SK-MEL-5 (cell line): ENCODE measurements around the gene DDX41. TPM values are rescaled to one million over a fixed set of nuclear protein-coding genes. Genes with fewer than 3 reads are reported as not detected.

ENCODE experiments used
- DNase-seq: peaks from one replicate; pipeline ENCODE4 v3.0.0-alpha.2; 2016; ENCODE audit warnings: low read depth, low spot score
- in situ Hi-C: cut with HindIII; loops from 2 replicates; pipeline ENCODE4 v1.10.0; 2016; ENCODE audit warnings: low sequenced_read_pairs, high pct_unique_total_duplicates, low pct_unique_long_range_greater_than_20kb
- total RNA-seq: library from RNA; depleted of rRNA; stranded (reverse); fragments of >200 nt; shearing (Covaris generic); gene quantifications from 2 replicates; pipeline ENCODE4 v1.2.3, GENCODE V29; 2014

The DDX41 gene
- total RNA-seq, 1 experiment from 2014 or later, result 145 TPM

- in situ Hi-C loops, result no loop called here
- peak; percentile 50 for DNase-seq
Measured at GRCh38 chr5:177507165-177507564, 9.6 kb downstream of the DDX41 start.

- in situ Hi-C loops, result no loop called here
- no peak for DNase-seq
Measured at GRCh38 chr5:177505075-177505474, 11.7 kb downstream of the DDX41 start.

- DNase-seq, result no peak
- in situ Hi-C loops, result no loop called here
Measured at GRCh38 chr5:177504086-177505056, 12.4 kb downstream of the DDX41 start.

- DNase-seq, result no peak
- in situ Hi-C loops, result no loop called here
Measured at GRCh38 chr5:177503351-177504085, 13.2 kb downstream of the DDX41 start.

DNA sequence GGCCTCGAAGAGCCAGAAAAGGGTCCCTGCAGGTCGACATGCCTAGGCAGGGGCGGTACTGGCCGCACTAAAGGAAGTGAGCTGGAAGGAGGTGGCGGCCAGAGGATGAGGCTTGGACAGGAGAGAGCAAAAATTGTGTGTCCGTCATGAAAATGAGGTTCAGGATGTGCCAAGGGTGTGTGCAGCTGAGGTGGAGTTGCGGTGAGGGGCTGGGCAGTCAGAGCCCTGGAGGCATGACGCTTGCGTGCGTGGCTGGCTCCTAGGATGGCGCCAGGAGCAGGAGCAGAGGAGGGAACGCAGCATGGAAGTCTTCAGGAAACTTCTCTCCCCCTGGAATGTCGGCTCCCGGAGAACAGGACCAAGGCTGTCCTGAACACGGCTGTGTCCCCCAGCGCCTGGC is 13.9 kb downstream of the DDX41 start:
- in situ Hi-C loops, result no loop called here
- no peak for DNase-seq

GRCh38 chr5:177501874-177502678 is 14.7 kb downstream of the DDX41 start:
- no peak for DNase-seq
- in situ Hi-C loops, result no loop called here

- peak; percentile 84 for DNase-seq
- in situ Hi-C loops, result no loop called here
Measured at GRCh38 chr5:177500685-177501522, 15.9 kb downstream of the DDX41 start.

DNA sequence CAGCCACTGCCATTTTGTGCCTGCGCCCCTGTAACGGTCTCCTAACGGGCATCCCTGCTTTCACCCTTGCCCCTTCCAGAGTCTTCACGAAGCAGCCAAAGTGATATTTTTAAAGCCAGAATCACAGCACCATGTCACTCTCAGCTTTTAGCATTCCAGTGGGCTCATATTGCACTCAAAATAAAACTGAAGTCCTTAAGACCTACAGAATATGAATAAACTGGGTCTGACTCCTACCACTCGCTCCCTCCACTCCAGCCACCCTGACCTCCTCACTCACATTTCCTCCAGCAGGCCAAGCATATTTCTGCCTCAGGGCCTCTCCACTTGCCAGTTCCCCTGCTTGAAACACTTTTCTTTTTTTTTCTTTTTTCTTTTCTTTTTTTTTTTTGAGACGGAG is 16.9 kb downstream of the DDX41 start:
- in situ Hi-C loops, result no loop called here
- DNase-seq, result no peak

DNA sequence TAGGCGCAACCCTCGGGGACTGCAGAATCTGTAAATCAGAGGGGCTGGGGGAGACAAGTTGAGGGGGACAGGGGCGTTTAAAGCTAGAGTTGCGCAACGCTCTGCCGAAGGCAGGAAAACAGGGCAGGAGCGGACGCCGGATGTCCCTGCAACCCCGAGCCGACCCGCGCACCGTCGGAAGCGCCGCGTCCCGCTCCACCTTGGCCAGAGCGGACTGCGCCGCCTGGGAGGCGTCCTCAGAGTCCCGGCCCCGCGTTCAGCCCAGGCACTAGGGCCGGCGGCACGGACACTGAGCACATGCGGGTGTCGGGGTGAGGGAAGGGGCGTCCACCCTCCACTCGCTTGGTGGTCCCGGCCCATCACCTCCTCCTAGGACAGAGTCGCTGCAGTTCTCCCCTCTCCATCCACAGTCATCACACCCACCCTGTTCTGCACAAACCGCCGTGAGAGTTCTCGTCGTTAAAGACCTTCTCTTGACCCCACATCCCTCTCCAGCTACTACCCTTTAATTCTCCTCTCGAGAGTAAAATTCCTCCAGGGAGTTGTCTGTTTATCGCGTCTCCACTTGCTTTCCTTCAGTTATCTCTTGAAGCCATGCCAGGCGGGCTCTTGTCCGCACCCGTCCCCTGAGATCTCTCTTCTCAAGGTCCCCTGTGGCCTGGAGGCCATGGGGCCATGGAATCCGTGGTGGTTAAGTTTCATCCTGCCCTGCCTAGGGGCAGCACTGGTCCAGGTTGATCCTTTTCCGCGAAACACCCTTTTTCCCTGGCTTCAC is 18.6 kb downstream of the DDX41 start:
- DNase-seq, result no peak
- in situ Hi-C loops, result no loop called here

- DNase-seq, result peak; percentile 92
- in situ Hi-C loops, result no loop called here
Measured at GRCh38 chr5:177497292-177498012, 19.3 kb downstream of the DDX41 start, which contains the start of gene PDLIM7. TSS of gene PDLIM7 (minus strand) at chr5:177497604. CDS start at chr5:177496512, 1,092 bp downstream.

DNA sequence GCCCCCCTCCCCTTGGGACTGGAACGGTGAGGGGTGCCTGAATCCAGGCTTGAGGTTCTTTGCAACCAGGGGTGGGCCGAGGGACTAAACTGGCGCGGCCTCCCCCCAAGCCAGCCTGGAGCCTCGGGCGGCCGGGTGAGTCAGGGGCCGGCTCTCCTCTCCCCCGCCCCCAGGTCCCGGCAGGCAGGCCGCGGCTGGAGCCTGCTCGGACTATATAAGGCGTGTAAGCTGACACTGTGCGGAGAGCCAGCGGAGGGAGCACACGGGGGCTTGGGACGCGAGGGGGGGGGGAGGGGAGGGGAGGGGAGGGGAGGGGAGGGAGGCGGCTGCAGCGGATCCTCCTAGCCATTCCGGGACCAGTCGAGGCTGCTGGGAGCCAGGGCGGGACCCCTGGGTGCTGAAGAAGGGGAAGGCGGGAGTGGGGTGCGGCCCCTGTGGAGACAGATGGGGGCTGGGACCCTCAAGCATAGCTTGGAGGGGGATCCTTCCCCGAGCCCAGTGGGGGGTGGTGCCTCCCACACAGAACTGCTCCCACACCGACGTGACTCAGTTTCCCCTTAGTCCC is 20.0 kb downstream of the DDX41 start:
- in situ Hi-C loops, result no loop called here
- DNase-seq, result peak; percentile 34

GRCh38 chr5:177496070-177496726 is 20.6 kb downstream of the DDX41 start:
- in situ Hi-C loops, result no loop called here
- peak; percentile 37 for DNase-seq

- DNase-seq, result peak; percentile 43
- in situ Hi-C loops, result no loop called here
Measured at GRCh38 chr5:177495243-177496060, 21.3 kb downstream of the DDX41 start.
